GM19099 (cell line): ENCODE results near the gene EML3.
A peak's percentile ranks its signal among the peaks of the same experiment; 100 is the strongest.

Experiments used
- POLR2A ChIP-seq: IDR thresholded peaks from 3 replicates; pipeline ENCODE4 v1.6.1; 2011; ENCODE audit warnings: low read depth; ENCODE audit not compliant: insufficient read length; ENCODE audit errors: extremely low read depth

The EML3 gene

GRCh38 chr11:62612366-62613290 lies at the start of gene EML3, which contains the start of gene ROM1:
EML3 (minus strand) TSS chr11:62612775; CDS start chr11:62612457, 318 bp downstream.
ROM1 (plus strand) TSS chr11:62613257; CDS start chr11:62613282, 25 bp downstream.
- TF ChIP-seq POLR2A, result peak; percentile 55

- no peak for TF ChIP-seq POLR2A
Measured at GRCh38 chr11:62656796-62657429, 44.3 kb upstream of the EML3 start.

GRCh38 chr11:62654297-62654696 lies 41.7 kb upstream of the EML3 start:
- TF ChIP-seq POLR2A, result no peak

GRCh38 chr11:62652161-62653006 lies 39.8 kb upstream of the EML3 start:
- TF ChIP-seq POLR2A, result no peak

GRCh38 chr11:62649486-62649885 lies 36.9 kb upstream of the EML3 start:
- no peak for TF ChIP-seq POLR2A

GRCh38 chr11:62648967-62649364 lies 36.4 kb upstream of the EML3 start:
- TF ChIP-seq POLR2A, result no peak

- no peak for TF ChIP-seq POLR2A
Measured at GRCh38 chr11:62648185-62648966, 35.8 kb upstream of the EML3 start.

GRCh38 chr11:62647609-62648005 lies 35.0 kb upstream of the EML3 start:
- TF ChIP-seq POLR2A, result no peak

GRCh38 chr11:62646825-62647608 lies 34.4 kb upstream of the EML3 start:
- no peak for TF ChIP-seq POLR2A

GRCh38 chr11:62645946-62646824 lies 33.6 kb upstream of the EML3 start, which contains the start of gene GANAB:
GANAB (minus strand) TSS chr11:62646613; CDS start chr11:62646599, 14 bp downstream.
- TF ChIP-seq POLR2A, result peak; percentile 94

- no peak for TF ChIP-seq POLR2A
Measured at GRCh38 chr11:62645671-62645945, 33.0 kb upstream of the EML3 start.

- TF ChIP-seq POLR2A, result no peak
Measured at GRCh38 chr11:62644220-62644619, 31.6 kb upstream of the EML3 start.

- no peak for TF ChIP-seq POLR2A
Measured at GRCh38 chr11:62632492-62632891, 19.9 kb upstream of the EML3 start.
